Measurements from ENCODE around the gene ANAPC5. TPM values are rescaled to one million over a fixed set of nuclear protein-coding genes. Genes with fewer than 3 reads are reported as not detected.

ANAPC5 gene
- polyA plus RNA-seq, 4 donors = 131 to 150 (median 140) TPM

DNA sequence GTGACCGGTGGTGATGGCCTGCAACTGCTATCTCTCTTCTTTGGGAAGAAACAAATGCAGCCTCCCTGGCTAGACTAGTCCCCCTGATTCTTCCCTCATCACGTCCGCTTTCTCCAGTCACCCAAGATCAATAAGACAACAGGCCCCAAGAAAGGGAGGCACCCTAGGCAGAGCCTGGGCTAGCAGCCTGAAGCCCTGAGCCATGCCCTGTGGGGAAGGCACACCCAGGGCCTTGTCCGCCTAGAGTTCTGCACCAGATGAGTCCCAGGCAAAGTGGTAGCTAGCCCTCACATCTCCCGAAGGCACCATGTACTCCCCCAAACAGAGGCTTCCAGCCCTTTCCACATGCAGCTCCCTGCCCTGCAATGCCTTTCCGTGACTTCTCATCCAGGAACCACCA is 90.8 kb downstream of the ANAPC5 start:
- DNase-seq (ENCODE audit: low read depth in 4 of 4, low spot score in 3 of 4) = no peak

DNA sequence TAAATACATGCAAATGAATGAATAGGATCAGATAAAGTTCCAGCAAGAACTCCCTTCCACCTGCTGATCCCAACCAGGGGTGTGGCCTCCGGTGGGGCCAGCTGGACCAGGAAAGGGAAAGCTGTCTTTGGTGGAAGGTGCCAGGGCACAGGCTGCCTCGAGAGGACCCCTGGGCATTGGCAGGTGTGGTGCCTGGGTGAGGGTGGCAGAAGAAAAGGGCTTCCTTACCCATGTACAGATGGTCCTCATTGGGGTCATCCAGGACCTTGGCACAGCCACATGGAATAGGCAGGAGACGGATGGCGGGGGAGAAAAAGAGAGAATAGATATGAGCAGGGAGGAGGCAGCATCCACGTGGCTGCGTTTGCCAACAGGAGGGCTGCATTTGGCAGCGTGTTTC is 92.1 kb downstream of the ANAPC5 start:
- no peak for DNase-seq (ENCODE audit: low read depth in 4 of 4, low spot score in 3 of 4)

DNA sequence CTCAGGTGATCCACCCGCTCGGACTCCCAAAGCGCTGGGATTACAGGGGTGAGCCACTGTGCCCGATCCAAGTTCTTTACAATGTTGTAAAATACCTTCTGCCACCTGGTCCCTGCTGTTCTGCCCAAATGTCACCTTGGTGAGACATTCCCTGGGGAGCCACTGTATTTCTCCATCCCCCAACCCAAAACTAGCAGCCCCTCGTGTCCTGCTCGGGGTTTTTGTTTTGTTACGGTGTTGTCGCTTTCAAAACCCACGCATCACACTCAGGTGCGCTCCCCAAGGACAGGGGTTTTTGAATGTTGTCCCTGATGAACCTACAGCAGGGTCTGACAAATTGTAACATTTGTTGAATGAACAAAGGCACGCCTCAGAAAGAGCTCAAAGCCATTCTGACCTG is 93.1 kb downstream of the ANAPC5 start:
- no peak for DNase-seq (ENCODE audit: low read depth in 4 of 4, low spot score in 3 of 4)

Other genes with a start within 250 kb of the ANAPC5 start
- gene P2RX7, start 219.5 kb downstream of the ANAPC5 start, polyA plus RNA-seq (ENCODE audit: insufficient read length in 4 of 4) = under 1 TPM; 0.71 to 0.99 (median 0.85) TPM
- 10 to 100 TPM; 32.1 to 38.8 (median 33.8) TPM for gene P2RX4, start 142.3 kb downstream of the ANAPC5 start, polyA plus RNA-seq (ENCODE audit: insufficient read length in 4 of 4)
- gene CAMKK2, start 55.7 kb downstream of the ANAPC5 start, polyA plus RNA-seq (ENCODE audit: insufficient read length in 4 of 4) = 10 to 100 TPM; 34.2 to 35.1 (median 34.7) TPM
- gene RNF34, start 47.7 kb upstream of the ANAPC5 start, polyA plus RNA-seq (ENCODE audit: insufficient read length in 4 of 4) = 10 to 100 TPM; 37.3 to 43.5 (median 38.7) TPM
- gene KDM2B, start 228.6 kb upstream of the ANAPC5 start, polyA plus RNA-seq (ENCODE audit: insufficient read length in 4 of 4) = 10 to 100 TPM; 71.5 to 75.8 (median 74.1) TPM